Esophagus (tissue), 2 donors: ENCODE results near the gene KREMEN1. TPM values are rescaled to one million over a fixed set of nuclear protein-coding genes. Genes with fewer than 3 reads are reported as not detected.
"Not testable (repeated sequence)": the region's sequence is repeated elsewhere in the genome, so short reads cannot be mapped to it uniquely, and the experiment has no call there.

ENCODE experiments used
- H3K27ac ChIP-seq, 2 donors: one replicate each; pipeline ENCODE4 v1.5.1; 2013; ENCODE audit warnings: low read depth in 2 of 2, mild to moderate bottlenecking in 2 of 2, inconsistent platforms in 1 of 2, low read length in 1 of 2, moderate library complexity in 1 of 2
- H3K27me3 ChIP-seq, 2 donors: one replicate each; pipeline ENCODE4 v1.6.1; 2013; ENCODE audit warnings: low read length in 2 of 2, control low read depth in 1 of 2, mild to moderate bottlenecking in 1 of 2; ENCODE audit not compliant: insufficient read depth in 2 of 2, control insufficient read depth in 1 of 2
- H3K36me3 ChIP-seq, 2 donors: one replicate each; pipeline ENCODE4 v1.6.1; 2013; ENCODE audit warnings: low read length in 1 of 2; ENCODE audit not compliant: control insufficient read depth in 2 of 2, insufficient read depth in 2 of 2
- H3K4me1 ChIP-seq, 2 donors: one replicate each; pipeline ENCODE4 v1.6.1; 2013; ENCODE audit warnings: low read length in 1 of 2; ENCODE audit not compliant: control insufficient read depth in 2 of 2, insufficient read depth in 2 of 2
- H3K4me3 ChIP-seq, 2 donors: one replicate each; pipeline ENCODE4 v1.5.1; 2013; ENCODE audit warnings: low read length in 2 of 2, mild to moderate bottlenecking in 2 of 2, low read depth in 1 of 2, moderate library complexity in 1 of 2
- H3K9me3 ChIP-seq, 2 donors: one replicate each; pipeline ENCODE4 v1.6.1; 2013; ENCODE audit warnings: mild to moderate bottlenecking in 2 of 2, low read depth in 1 of 2, low read length in 1 of 2, moderate library complexity in 1 of 2; ENCODE audit not compliant: control insufficient read depth in 2 of 2, insufficient read depth in 1 of 2
- WGBS, 2 donors: extraction: QIAGEN DNeasy Blood & Tissue Kit; methylation state at CpG; one replicate each; pipeline ENCODE4 v1.1.7; 2013; 5-methylcytosine and 5-hydroxymethylcytosine counted together
- polyA plus RNA-seq, 2 donors: library from polyadenylated mRNA; stranded (reverse); fragments of 200-250 nt; gene quantifications; one replicate each; pipeline ENCODE4 v1.2.3, GENCODE V29; 2013
- donor health status: healthy with polysubstance abuse.
- donor health status: Bipolar disorder and iron deficiency.

KREMEN1 gene
- polyA plus RNA-seq, 2 donors = 29.1 to 31.4 TPM

DNA sequence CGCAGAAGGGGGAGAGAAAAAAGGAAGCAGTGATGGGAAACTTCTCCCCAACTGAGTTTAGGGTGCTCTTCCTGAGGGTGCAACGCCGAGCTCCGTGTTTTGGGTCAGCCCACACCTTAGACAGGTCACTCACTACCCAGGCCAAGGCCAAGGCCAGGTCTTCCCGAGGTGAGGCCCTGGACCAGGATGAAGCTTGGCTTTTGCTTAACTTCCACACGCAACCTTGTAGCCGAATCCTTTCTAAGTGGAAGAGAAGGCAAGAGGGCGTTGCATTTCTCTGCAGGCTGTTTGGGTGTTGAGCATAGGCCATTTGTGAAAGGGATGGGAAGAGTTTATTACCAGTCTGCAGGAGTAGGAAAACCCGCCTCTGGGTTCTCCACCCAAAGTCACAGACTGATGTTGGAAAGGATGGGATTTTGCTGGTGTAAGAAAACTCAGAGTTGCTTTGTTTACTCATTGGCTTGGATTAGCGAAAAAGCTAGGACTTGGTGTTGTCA is 1.5 kb downstream of the KREMEN1 start:
- H3K27me3 ChIP-seq = no peaks in the 10 kb centered on the region
- no peaks in the 10 kb centered on the region for H3K9me3 ChIP-seq
- no peaks in the 10 kb centered on the region for H3K36me3 ChIP-seq
- peak overlapping the region; percentile 76 to 80 for H3K4me3 ChIP-seq
- H3K27ac ChIP-seq = peak overlapping the region; percentile 88 to 95
- peaks cover 2 to 9% of the 10 kb centered on the region in 2 donors for H3K4me1 ChIP-seq
- WGBS, 2 donors = 35 to 41% methylated on average over 10 of the region's 10 CpGs

GRCh38 chr22:29078036-29078868 is 5.4 kb downstream of the KREMEN1 start:
- Histone ChIP-seq H3K36me3 (no peaks in the 10 kb centered on the region), H3K9me3 (no peaks in the 10 kb centered on the region), H3K27me3 (no peaks in the 10 kb centered on the region), H3K4me1 (peaks cover 0 to 2% of the 10 kb centered on the region in 2 donors), H3K4me3 (no peak overlapping the region), H3K27ac (no peak overlapping the region)
- WGBS, 2 donors = 77 to 78% methylated on average over 6 of the region's 6 CpGs

GRCh38 chr22:29078869-29079207 is 6.0 kb downstream of the KREMEN1 start:
- WGBS, 2 donors = 68 to 78% methylated on average over 6 of the region's 6 CpGs
- Histone ChIP-seq H3K36me3 (no peaks in the 10 kb centered on the region), H3K4me1 (peaks cover 0 to 2% of the 10 kb centered on the region in 2 donors)

DNA sequence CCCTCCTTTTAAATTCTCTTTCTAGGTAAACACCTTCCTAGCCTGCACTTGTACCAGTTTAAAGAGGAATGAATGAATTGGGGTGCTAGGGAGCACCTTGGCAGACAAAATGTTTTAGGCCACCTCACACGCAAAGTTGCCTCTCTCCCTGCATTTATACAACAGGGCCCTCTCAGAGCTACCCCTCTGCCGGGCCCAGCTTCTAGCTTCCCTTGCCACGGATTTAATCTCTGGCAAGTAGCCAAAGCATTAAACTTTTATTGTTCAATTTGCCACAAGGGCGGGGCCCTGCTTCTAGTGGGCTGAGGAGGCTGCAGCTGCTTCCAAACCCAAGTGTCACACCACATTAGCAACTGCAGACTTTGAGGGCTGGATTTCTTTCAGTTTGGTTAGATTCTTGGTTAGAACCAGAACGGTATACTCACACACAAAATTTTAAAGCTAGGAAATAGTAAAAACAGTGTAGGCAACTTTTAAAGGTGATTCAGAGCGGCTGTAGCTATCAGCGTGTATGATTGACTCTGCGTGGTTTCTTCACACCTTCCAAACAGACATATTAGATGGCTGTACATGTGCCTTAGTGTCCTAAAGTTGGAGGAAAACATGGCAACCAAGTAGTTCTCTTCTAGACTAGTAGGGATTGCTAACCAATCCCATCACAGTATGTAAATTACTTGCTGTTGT is 6.5 kb downstream of the KREMEN1 start:
- Histone ChIP-seq H3K4me3 (no peak overlapping the region), H3K27ac (peak overlapping the region in 1 of 2 donors; percentile 47), H3K9me3 (no peaks in the 10 kb centered on the region), H3K36me3 (no peaks in the 10 kb centered on the region), H3K27me3 (no peaks in the 10 kb centered on the region), H3K4me1 (no peaks in the 10 kb centered on the region)
- 58% methylated on average over 8 of the region's 8 CpGs for WGBS, 2 donors

More at GRCh38 chr22:29078869-29079207, 6.0 kb downstream of the KREMEN1 start:
- Histone ChIP-seq H3K4me3 (no peak overlapping the region), H3K9me3 (no peaks in the 10 kb centered on the region), H3K27me3 (no peaks in the 10 kb centered on the region), H3K27ac (no peak overlapping the region)

GRCh38 chr22:29080106-29080975 is 7.5 kb downstream of the KREMEN1 start:
- WGBS, 2 donors = 60 to 72% methylated on average over 7 of the region's 7 CpGs
- Histone ChIP-seq H3K9me3 (no peaks in the 10 kb centered on the region), H3K27me3 (no peaks in the 10 kb centered on the region), H3K4me1 (no peaks in the 10 kb centered on the region), H3K4me3 (no peak overlapping the region), H3K27ac (no peak overlapping the region), H3K36me3 (no peaks in the 10 kb centered on the region)

DNA sequence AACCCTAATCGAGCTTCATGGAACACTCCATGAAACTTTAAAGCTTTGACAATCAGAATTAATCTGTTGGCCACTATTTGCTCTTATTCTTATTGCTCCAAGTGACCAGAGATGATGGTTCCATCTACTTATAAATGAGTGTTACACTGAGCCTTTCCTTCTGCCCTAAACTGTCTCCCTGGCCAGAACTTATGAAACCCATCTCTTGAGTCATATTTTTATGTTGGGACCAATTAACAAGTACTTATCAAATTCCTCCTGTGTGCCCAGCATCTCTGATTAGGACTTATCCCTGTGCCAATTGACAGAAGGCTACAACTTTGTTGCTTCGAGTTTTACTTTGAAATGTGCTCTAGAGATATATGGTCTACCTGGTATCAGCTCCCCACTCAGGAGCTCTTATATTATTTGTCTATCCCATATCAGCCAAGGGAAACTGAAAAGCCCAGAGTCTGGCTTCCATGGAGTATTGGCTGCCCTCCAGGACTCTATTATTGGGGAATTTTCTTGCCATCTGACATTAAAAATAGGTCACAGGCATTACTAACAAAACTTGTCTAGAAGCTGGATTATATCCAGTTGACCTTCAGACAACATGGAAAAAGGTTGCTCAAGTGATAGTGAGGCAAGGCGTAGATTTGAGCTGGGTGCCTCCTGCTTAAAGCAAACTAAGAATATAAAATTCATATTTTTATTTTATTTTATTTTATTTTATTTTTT is 8.8 kb downstream of the KREMEN1 start:
- Histone ChIP-seq H3K4me1 (no peaks in the 10 kb centered on the region), H3K4me3 (no peak overlapping the region), H3K9me3 (no peaks in the 10 kb centered on the region), H3K36me3 (no peaks in the 10 kb centered on the region), H3K27me3 (no peaks in the 10 kb centered on the region), H3K27ac (no peak overlapping the region)
- 55 to 71% methylated on average over 3 of the region's 3 CpGs for WGBS, 2 donors

DNA sequence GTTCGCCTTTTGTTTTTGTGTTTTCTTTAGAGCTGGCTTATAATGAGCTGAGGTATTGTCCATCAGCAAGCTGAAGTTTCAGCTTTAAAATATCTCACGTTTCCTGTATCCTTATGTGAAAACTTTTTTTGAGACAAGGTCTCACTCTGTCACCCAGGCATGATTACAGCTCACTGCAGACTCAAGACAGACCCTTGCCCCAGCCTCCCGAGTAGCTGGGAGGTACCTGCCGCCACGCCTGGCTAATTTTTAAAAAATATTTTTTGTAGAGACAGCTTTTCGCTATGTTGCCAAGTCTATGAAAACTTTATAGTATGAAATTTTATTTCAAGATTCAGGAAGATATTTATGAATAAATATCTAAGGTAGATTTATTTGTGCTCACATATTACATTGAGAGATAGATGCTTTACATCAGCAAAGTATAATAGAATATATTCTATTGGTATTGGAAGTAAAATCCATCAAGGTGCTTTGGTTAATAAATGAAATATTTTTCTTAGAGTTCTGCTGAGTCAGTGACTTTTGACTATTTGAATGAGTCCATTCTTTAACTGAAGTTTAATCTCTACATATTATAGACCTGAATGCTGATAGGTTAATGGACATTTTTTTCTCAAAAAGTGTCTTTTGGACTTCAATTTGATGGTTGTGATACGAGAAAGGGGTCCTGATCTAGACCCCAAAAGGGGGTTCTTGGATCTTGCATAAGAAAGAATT is 10.2 kb downstream of the KREMEN1 start:
- WGBS, 2 donors = 85 to 88% methylated on average over 7 of the region's 7 CpGs
- Histone ChIP-seq H3K27ac (no peak overlapping the region), H3K36me3 (no peaks in the 10 kb centered on the region), H3K4me3 (no peak overlapping the region), H3K9me3 (no peaks in the 10 kb centered on the region), H3K27me3 (no peaks in the 10 kb centered on the region), H3K4me1 (no peaks in the 10 kb centered on the region)

DNA sequence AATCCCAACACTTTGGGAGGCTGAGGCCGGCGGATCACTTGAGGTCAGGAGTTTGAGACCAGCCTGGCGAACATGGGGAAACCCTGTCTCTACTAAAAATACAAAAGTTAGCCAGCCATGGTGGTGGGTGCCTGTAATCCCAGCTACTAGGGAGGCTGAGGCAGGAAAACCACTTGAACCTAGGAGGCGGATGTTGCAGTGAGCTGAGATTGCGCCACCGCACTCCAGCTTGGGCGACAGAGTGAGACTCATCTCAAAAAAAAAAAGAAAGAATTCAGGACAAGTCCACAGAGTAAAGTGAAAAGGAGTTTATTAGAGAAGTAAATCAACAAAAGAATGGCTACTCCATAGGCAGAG is 10.7 kb downstream of the KREMEN1 start:
- H3K36me3 ChIP-seq, H3K4me1 ChIP-seq, H3K27ac ChIP-seq, H3K9me3 ChIP-seq, H3K4me3 ChIP-seq, H3K27me3 ChIP-seq: not testable (repeated sequence)
- WGBS, 2 donors = 93 to 94% methylated on average over 7 of the region's 7 CpGs
